SH-SY5Y (cell line): ENCODE measurements around the gene PTGDR.

Source experiments
- GATA2 ChIP-seq: IDR thresholded peaks from 2 replicates; pipeline ENCODE4 v1.6.1; 2011; ENCODE audit warnings: mild to moderate bottlenecking, low read depth, low read length
- GATA3 ChIP-seq: IDR thresholded peaks from 2 replicates; pipeline ENCODE4 v1.6.1; 2011; ENCODE audit warnings: low read depth, mild to moderate bottlenecking, low read length, moderate library complexity

DNA sequence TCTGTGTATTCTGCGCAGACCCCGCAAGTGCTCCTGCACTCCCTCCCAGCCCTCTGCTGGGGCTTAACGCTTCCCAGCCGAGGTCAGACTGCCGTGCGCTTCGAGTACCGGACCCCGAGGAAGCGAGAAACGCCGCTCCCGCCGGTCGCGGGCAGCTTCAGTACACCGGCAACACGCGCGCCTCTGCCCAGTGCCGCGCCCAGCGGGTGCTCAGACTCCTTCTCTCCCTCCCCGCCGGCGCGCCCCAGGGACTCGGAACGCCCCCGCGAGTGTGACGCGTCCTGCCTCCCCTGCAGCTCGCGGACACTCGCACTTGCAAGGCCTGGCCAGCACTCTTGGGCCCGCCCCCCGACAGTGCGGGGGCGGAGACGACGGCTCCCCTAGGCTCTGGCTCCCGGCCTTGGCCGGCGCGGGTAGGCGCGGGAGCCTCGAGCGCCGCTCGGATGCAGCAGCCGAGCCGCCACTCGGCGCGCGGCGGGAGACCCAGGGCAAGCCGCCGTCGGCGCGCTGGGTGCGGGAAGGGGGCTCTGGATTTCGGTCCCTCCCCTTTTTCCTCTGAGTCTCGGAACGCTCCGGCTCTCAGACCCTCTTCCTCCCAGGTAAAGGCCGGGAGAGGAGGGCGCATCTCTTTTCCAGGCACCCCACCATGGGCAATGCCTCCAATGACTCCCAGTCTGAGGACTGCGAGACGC is 46.6 kb downstream of the PTGDR start, which contains the start of gene PTGER2:
- TF ChIP-seq GATA3 (no peak), GATA2 (no peak)
